Measurements from ENCODE around the gene OSTF1. TPM values are rescaled to one million over a fixed set of nuclear protein-coding genes. Genes with fewer than 3 reads are reported as not detected.

OSTF1 gene
- total RNA-seq, 6 experiments from 2014 or later: 57.9 to 71.6 (median 61.4) TPM

GRCh38 chr9:75104607-75105006 is 16.3 kb downstream of the OSTF1 start:
- no peaks in the 10 kb centered on the region for H3K9me3 Mint-ChIP-seq
- no peak for TF ChIP-seq CTCF (IDR thresholded peaks at IDR 0.05)
- H3K4me3 Mint-ChIP-seq: no peak overlapping the region
- H3K4me1 Mint-ChIP-seq (ENCODE audit: low read depth): peaks cover 55% of the 10 kb centered on the region
- H3K27me3 Mint-ChIP-seq (ENCODE audit: insufficient read depth): peaks cover 3% of the 10 kb centered on the region; the same call in 1 of the 2 replicates
- H3K36me3 Mint-ChIP-seq (ENCODE audit: low read depth): peaks cover 8% of the 10 kb centered on the region
- no peak overlapping the region for H3K27ac Mint-ChIP-seq
- DNase-seq: no peak

- Mint-ChIP-seq H3K27ac (no peak overlapping the region), H3K36me3 (ENCODE audit: low read depth) (peaks cover 8% of the 10 kb centered on the region), H3K4me1 (ENCODE audit: low read depth) (peaks cover 60% of the 10 kb centered on the region), H3K27me3 (ENCODE audit: insufficient read depth) (peaks cover 3% of the 10 kb centered on the region; the same call in 1 of the 2 replicates), H3K4me3 (no peak overlapping the region), H3K9me3 (no peaks in the 10 kb centered on the region)
- no peak for TF ChIP-seq CTCF (IDR thresholded peaks at IDR 0.05)
- DNase-seq: no peak
These were observed 16.8 kb downstream of the OSTF1 start for GRCh38 chr9:75105019-75105540.

GRCh38 chr9:75105841-75106240 is 17.5 kb downstream of the OSTF1 start:
- H3K27ac Mint-ChIP-seq: no peak overlapping the region
- H3K27me3 Mint-ChIP-seq (ENCODE audit: insufficient read depth): peaks cover 3% of the 10 kb centered on the region; the same call in 1 of the 2 replicates
- no peaks in the 10 kb centered on the region for H3K9me3 Mint-ChIP-seq
- peaks cover 64% of the 10 kb centered on the region for H3K4me1 Mint-ChIP-seq (ENCODE audit: low read depth)
- TF ChIP-seq CTCF (IDR thresholded peaks at IDR 0.05): no peak
- peaks cover 8% of the 10 kb centered on the region for H3K36me3 Mint-ChIP-seq (ENCODE audit: low read depth)
- no peak overlapping the region for H3K4me3 Mint-ChIP-seq
- no peak for DNase-seq

- H3K36me3 Mint-ChIP-seq (ENCODE audit: low read depth): peaks cover 8% of the 10 kb centered on the region
- DNase-seq: no peak
- no peak for TF ChIP-seq CTCF (IDR thresholded peaks at IDR 0.05)
- peaks cover 3% of the 10 kb centered on the region; the same call in 1 of the 2 replicates for H3K27me3 Mint-ChIP-seq (ENCODE audit: insufficient read depth)
- no peak overlapping the region for H3K4me3 Mint-ChIP-seq
- H3K27ac Mint-ChIP-seq: no peak overlapping the region
- H3K9me3 Mint-ChIP-seq: no peaks in the 10 kb centered on the region
- peaks cover 60% of the 10 kb centered on the region for H3K4me1 Mint-ChIP-seq (ENCODE audit: low read depth)
These were observed 18.5 kb downstream of the OSTF1 start for GRCh38 chr9:75106857-75107256.

GRCh38 chr9:75108571-75108970 is 20.3 kb downstream of the OSTF1 start:
- no peaks in the 10 kb centered on the region for H3K9me3 Mint-ChIP-seq
- H3K4me1 Mint-ChIP-seq (ENCODE audit: low read depth): peaks cover 53% of the 10 kb centered on the region
- no peaks in the 10 kb centered on the region; the same call in 1 of the 2 replicates for H3K36me3 Mint-ChIP-seq (ENCODE audit: low read depth)
- no peak for TF ChIP-seq CTCF (IDR thresholded peaks at IDR 0.05)
- H3K27me3 Mint-ChIP-seq (ENCODE audit: insufficient read depth): peaks cover 1% of the 10 kb centered on the region; the same call in 1 of the 2 replicates
- H3K4me3 Mint-ChIP-seq: peak overlapping the region; percentile 70
- H3K27ac Mint-ChIP-seq: peak overlapping the region; percentile 87
- DNase-seq: peak; percentile 81
